GM12873 (cell line): ENCODE data around the gene PRKCE.

Experiments
- TF ChIP-seq, protein P1 (sequence below): IDR thresholded peaks from 2 replicates; pipeline ENCODE4 v1.5.1; 2012; ENCODE audit warnings: low read depth, mild to moderate bottlenecking, moderate library complexity, low read length, control low read depth; ENCODE audit not compliant: insufficient read depth; ENCODE audit errors: missing control alignments

PRKCE gene

DNA sequence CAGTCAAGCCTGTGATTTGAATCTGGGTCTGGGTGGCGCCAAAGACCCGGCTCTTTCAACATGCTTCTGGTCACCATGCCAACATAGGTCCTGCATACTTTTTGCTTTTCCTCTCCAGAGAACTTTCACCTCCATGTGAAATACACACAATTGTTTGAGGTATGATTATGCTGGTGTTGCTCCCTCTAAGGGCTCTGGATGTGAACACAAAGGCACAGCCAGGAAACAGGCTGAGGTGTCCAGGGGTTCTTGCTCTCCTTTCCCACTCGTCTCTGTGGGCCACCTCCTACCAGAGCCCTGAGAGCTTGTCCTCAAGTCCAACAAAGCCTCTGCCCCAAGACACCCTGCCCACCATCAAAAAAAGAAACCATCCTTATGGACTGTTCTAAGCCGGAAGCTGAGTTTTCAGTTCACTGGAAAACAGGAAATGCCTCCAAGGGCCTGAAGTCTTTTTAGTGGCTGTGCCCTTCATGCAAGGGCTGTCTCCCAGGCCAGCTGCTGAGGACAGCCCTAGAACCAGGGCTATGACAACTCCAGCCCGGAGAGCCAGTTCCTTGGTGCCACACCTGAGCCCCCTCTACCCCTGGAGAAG, 545.5 kb downstream of the PRKCE start:
- TF ChIP-seq, protein P1, sequence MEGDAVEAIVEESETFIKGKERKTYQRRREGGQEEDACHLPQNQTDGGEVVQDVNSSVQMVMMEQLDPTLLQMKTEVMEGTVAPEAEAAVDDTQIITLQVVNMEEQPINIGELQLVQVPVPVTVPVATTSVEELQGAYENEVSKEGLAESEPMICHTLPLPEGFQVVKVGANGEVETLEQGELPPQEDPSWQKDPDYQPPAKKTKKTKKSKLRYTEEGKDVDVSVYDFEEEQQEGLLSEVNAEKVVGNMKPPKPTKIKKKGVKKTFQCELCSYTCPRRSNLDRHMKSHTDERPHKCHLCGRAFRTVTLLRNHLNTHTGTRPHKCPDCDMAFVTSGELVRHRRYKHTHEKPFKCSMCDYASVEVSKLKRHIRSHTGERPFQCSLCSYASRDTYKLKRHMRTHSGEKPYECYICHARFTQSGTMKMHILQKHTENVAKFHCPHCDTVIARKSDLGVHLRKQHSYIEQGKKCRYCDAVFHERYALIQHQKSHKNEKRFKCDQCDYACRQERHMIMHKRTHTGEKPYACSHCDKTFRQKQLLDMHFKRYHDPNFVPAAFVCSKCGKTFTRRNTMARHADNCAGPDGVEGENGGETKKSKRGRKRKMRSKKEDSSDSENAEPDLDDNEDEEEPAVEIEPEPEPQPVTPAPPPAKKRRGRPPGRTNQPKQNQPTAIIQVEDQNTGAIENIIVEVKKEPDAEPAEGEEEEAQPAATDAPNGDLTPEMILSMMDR: no peak

DNA sequence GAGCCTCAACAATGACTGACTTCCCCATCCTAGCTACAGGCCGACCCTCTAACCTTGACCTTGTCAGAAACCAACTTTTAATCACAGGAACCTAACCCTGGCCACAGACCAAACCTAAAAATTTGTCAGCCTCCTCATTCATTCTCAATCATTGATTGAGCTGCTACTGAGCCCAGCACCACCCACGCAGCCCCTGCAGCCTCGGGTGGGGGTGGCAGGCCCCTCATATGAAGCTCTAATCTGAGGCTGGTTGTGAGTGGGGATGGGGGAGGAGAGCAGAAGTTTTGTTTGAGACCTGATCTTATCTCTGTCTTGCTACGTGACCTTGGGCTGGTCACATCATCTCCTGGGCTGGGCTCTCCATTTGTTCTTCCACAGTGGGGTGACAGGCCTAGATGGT, 546.2 kb downstream of the PRKCE start:
- TF ChIP-seq, protein P1: no peak

DNA sequence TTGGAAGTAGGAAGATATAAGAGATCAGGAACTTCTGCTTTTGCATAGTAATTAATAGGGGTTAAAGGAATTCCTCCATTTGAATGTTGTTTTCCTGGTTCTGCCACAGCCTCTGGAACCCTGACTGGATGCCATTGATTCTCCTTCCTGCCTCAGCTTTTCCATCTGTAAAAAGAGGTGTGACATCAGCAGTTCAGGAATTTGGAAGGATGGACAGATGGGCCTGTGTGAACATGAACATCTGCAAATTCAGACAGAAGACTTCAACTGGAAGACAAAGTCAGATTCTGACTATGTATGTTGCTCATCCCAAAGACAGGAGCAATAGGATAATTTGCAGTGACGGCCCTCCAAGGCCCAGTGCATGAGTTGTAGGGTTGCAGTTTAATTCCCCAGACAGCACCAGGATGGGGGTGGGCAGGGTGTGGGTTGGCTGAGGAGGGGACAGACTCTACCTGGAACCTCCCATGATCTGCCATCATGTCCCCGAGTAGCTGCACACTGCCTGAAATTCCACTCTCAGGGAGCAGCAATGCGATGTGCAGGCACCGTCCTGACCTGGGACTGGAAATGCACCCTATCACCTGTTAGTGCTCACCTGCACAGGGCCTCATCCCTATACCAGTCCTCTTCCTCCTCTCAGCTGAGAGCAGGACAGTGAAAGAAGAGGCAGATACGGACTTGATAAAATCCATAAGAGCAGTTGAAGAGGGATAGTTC, 546.8 kb downstream of the PRKCE start:
- TF ChIP-seq, protein P1: no peak

DNA sequence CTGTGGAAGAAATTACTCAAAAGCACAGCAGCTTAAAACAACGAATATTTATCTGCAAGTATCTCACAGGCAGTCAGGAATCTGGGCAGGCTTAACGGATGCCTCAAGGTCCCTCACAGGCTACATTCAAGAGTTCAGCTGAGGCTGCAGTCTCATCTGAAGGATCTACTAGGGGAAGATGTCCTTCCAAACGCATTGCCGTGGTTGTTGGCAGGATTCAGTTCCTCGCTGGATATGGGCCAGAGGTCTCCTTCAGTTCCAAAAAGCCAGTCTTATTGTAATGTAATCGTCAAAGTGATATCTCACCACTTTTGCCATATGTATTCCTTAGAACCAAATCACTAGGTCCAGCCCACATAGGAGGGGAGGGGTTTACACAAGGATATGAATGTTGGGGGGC, 547.5 kb downstream of the PRKCE start:
- TF ChIP-seq, protein P1: no peak

DNA sequence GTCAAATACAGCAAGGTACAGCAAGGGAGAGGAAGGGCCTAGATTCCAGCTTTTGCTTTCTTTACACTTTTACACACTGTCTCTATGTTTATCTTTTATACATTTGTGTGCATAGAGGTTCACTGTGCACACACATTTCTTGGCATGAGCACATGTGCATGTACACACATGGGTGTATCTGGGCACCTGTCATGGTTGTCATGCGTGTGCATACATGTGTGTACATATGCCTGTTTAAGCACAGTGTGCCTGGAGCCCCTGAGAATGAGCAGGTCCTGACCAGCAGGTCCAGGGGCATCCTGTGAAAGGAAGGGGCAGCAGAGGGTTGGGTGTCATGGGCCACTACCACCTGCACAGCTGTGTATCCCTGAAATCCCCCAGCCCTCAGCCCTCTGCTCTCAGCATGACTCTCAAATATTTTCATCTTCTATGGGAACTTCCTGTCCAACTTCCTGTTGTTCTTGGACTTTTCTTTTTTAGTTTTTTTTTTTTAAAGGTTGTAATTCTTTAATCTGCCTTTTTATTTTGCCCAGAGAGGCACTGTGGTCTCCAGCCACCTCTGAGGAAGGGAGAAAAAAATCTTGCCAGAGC, 548.7 kb downstream of the PRKCE start:
- TF ChIP-seq, protein P1: no peak

DNA sequence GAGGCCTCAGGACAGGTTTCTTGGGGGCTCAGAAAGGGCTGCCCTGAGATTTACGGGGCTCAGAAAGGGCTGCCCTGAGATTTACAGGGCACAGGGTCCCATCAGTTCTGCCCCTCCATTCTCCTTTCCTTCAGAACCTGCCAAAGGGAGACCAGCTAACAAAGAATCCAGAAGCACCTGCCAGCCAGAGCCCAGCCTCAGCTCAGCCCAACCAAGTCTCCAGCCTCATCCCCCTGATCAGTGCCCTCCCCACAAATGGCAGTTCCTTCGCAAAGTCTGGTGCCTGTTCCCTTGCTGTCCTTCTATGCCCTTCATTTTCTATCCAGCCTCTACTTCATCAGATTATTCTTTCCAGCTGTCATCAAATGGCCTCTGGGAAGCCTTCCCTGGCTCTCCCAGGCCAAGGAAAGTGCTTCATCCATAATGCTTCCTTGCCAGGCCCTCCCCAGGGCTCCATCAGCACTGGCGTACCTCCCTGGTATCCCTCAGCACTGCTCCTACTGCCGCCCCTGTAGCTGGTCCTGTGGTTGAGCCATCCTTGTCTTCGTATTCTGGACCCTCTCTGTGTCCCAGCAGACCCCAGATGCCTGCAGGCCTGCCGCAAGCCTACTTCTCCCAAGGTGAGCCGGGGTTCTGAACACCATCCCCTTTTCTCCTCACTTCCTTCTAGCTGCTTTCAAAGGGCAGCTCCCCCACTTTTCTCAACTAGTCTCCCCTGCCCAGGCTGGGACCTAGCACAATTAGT, 549.6 kb downstream of the PRKCE start:
- TF ChIP-seq, protein P1: no peak

DNA sequence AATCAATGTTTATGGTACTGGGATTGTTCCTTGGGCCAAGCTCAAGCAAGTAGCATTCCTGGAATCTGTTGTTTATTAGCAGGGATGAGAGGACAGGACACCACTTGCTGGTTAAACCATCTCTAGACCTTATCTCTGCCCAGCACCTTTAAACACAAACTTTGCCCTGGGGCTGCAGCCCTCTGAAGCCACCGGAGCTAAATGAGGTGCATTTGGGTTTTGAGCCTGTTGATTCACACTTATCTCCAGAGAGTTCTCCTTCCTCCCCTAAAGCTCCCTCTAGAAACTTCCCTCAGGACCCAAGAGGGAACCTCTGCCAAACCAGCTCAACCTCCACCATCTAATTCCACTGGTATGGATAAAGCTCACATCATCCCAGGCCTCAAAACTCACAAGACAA, 551.0 kb downstream of the PRKCE start:
- TF ChIP-seq, protein P1: no peak
